Heart left ventricle (tissue), 13 donors: ENCODE data around the gene ZNF500.

ENCODE experiments used
- CTCF ChIP-seq, 12 donors: fragments of 200-600 bp; sonication (generic) in 4 of 12; IDR thresholded peaks; one replicate each; pipeline versions ENCODE4 v1.5.0 to v1.8.0; 2018 to 2022; ENCODE audit warnings: antibody characterized with exemption in 12 of 12, mild to moderate bottlenecking in 5 of 12
- POLR2A ChIP-seq, 2 donors: fragments of 450-650 bp; IDR thresholded peaks; one replicate each; pipeline ENCODE4 v1.6.1; 2017; ENCODE audit warnings: antibody characterized with exemption in 2 of 2, mild to moderate bottlenecking in 2 of 2, moderate library complexity in 2 of 2
- donor health status: ischemic (EF 13 %, LVEDD 7.1; RV severe dilation, severe dysfunction).
- donor health status: DM: no; HTN: yes; CAD: no.
- donor health status: DM: no; HTN: no; CAD: no.
- donor health status: ischemic (EF 25% LVEDD 6.9; RV normal size, moderate dysfunction).
- donor health status: ischemic (EF 25% LVEDD 5.7; RV mildly dilated, moderate dysfunction).
- donor health status: ischemic (EF 35%, LVEDD 5.7; RV mildly dilated, moderate dysfunction).
- donor health status: nonischemic (EF 11% LVEDD 7.7; RV severe dilation, severe dysfunction).
- donor health status: DM: yes; HTN: yes; CAD: no.
- donor health status: PGD.
- donor health status: ischemic (EF 29% LVEDD 5.4; RV normal size, mild dysfunction).
- donor health status: nonischemic (EF 23%, LVEDD 6.1; RV moderate dilation, normal function).

- TF ChIP-seq POLR2A (IDR thresholded peaks at IDR 0.05) (no peak), CTCF (IDR thresholded peaks at IDR 0.05) (no peak)
Measured at GRCh38 chr16:4801051-4801961, 34.3 kb upstream of the ZNF500 start.
